Activated T-helper 9 cell treated with anti-CD3 and anti-CD28 coated beads, Interleukin-2, amount 50 U/mL, for 16 hours (primary cell): ENCODE measurements around the gene SUSD3.

Source experiments
- DNase-seq: peaks from one replicate; pipeline ENCODE4 v3.0.0-alpha.2; 2020; ENCODE audit warnings: low read depth

Gene SUSD3

DNA sequence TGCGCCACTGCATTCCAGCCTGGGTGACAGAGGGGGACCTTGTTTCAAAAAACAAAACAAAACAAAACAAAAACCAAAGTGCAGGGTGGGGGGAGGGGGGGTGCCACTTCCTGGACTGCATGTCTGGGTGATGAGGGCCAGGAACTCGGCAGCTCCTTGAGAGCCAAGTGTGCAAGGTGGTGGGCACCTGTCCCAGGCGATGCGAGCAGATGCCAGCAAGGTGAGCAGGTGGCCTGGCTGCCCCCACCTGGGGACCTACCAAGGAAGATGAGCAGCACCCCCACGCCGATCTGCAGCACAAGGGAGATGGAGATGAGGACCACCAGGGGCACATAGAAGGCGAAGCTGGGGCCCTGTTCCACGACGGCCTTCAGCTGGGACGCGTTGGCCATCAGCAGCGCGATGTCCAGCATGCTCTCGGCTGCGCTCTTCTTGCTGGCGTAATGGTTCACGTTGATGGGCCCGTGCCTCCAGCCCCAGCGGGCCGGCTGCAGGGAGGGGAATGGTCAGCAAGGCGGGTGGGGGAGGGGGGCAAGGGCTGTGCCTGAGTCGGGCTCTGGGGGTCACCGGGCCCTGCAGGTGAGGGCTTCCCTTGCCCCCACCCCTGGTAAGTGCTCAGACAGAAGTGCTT, 67.8 kb downstream of the SUSD3 start:
- DNase-seq = no peak

DNA sequence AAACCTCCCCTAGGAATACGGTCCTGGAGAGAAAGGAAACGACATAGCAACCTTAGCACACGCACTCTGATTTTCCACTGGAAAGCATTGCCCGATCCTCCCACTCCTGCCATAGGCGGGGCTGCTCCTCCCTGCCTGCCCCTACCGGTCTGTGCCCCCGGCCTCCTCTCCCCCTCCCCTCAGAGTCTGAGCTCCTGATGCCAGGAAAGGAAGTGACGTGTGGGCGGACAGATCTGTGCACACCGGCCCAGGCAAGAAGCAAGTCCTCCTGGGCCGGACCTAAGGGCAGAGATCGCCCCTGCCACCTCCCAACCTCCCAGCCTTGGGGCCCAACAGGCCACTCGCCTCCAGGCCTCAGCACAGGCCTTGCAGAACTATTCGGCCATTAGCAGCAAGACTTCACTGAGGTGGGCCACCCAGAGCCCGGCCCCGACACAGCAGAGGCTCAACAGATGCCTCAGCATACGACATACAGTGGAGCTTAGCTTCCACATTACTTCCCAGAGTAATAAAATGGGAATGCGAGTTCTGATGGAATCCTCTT, 68.4 kb downstream of the SUSD3 start:
- no peak for DNase-seq

- DNase-seq = no peak
Observed at GRCh38 chr9:93127395-93127911, 69.0 kb downstream of the SUSD3 start.

DNA sequence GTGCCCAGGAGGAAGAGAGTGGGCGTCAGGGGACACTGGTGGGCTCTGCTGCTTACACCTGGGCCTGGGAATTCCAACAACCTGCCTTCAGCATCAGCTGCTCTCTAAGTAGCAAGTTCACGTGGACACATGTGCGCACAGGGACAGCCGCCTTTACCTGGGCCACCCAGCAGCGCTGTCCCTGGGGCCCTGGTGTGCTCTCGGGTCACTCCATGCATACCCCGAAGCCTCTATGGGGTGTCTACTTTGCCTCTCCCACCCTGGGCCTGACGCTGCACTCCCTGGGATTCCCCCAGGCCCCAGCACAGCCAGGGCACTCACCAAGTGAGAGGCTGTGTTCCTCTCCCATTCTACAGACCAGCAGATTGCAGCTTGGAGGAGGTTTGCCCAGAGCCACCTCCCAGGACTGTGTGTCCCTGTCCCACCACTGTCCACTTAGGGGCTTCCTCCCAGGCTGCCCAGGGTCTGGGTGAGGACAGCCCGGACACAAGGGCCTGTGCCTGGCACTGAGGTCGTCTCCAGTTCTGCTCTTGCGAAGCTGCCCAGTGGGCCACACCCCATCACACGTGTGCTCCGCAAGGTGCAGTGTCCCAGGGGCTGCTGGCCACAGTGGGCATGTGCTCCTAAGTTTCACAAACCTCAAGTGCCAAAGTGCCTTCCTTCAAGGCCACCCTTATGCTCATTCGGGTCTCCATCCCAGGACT, 69.7 kb downstream of the SUSD3 start:
- DNase-seq = no peak

- DNase-seq = no peak
Observed at GRCh38 chr9:93128715-93129224, 70.3 kb downstream of the SUSD3 start.

- DNase-seq = no peak
Observed at GRCh38 chr9:93129286-93129685, 70.8 kb downstream of the SUSD3 start.

GRCh38 chr9:93129691-93130500, 71.4 kb downstream of the SUSD3 start:
- DNase-seq = no peak

DNA sequence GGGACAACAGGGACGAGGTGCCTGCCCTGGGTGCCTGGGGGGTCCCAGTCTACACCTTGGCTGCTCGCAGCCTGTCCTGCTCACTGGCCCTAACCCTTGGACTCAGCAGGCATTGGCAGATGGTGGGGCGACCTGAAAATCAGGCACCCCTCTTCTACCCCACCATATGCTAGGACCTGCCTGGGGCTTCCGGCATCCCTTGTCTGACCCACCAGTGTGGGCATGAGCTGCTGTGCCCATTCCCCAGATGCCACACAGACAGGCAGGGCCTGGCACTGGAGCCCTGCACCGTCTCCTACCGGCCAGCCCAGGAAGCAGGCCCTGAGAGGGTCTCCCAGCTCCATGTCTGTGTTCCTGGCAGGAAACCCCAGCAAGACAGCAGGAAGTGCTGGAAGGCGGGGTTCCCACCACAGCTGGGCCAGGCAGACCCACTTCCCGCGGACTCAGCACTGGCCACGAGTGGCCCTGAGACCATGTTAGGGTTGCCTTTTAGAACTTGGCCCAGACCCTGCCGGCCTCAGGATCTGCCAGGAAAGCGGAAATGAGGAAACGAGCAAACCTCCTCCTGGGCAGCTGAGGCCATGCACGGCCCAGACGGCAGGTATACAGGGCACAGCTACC, 72.5 kb downstream of the SUSD3 start:
- DNase-seq = no peak

DNA sequence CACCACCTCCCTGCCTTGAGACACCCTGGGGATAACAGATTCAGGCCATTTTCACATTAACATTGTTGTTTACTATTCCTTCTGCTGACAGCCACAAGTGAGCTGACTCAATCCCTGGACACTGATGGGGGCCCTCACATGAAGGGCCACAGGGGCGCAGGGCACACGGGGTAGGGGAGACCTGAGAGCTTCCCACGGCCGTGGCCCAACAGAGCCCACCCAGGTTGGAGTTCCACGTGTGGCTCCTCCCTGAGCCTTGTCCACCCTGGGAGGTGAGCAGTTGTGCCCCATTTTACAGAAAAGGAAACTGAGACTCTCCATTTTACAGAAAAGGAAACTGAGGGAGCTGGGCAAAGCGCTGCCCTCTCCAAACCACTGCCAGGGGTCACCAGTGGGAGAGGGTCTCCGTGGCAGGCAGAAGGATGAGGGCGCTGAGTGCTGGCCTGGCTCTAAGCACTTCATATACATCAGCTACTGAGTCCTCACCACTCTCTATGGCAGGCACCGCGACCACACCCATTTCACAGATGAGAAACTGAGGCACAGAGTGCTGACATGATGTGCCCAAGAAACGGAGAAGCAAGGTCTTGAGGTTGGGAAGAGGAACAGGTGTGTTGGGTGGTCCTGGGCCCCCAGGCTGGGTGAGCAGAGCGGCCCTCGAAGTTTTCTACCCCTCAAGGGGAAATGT, 73.2 kb downstream of the SUSD3 start:
- no peak for DNase-seq

DNA sequence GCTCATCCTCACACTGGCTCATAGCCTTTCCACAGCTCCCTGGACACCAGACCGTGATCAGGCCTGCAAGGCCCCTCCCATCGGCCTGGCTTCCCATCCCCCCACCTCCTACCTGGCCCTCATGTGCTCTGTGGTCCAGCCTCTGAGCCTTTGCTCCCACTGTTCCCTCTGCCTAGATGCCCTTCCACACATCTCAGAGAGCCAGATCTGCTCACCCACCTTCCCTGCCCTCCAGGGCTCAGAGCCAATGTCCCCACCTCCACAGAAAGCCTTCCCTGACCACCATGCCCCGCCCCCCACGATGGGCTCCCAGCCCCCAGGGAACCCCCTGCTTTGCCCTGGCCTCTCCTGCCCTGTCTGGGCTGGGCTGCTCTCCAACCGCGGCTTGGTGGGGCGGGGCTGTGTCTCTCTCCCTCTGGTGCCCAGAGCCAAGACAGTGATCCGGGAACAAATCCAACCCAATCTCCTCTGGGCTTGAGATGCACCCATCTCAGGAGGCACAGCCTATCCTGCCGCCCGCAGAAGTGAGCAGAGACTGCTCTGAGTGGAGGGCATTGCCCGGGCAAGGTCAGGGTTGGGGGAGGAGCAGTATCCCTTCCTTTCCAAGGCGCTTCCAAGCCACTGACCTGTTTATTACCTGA, 73.9 kb downstream of the SUSD3 start:
- DNase-seq = no peak

- DNase-seq = no peak
Observed at GRCh38 chr9:93132946-93133680, 74.6 kb downstream of the SUSD3 start.

GRCh38 chr9:93133681-93134014, 75.1 kb downstream of the SUSD3 start:
- DNase-seq = peak; percentile 42

DNA sequence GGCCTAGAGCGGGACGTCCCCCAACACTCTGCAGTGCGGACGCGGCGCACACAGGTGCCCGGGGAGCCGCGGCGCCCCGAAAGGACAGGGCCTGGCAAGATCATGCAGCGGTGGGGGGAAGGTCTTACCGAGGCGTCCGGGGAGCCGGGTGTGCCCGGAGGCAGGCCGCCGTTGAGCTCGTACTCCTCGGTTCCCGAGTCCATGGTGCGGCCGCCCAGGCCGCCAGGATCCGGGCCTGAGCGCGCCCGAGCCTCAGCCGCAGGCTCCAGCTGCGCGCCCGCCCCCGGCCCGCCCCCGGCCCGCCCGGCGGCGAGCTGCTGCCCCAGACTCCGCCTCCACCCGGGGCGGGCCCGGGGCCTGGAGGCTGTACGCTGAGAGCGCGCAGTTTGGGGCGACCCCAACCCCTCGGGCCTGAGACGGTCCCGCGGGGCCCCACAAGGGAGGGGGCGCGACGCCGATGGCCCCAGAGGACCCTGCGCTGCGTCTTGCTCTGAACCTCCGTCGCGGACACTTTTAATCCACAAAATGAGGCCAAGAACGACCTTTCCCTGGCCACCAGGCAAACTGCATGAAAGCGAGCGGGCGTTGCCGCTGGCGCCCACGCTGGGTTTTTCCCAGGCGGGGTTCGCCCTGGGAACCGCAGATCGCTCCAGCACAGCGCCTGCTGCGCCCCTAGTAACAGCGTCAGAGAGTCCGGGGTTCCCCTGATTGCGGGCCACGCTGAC, 75.7 kb downstream of the SUSD3 start, which contains the start of gene NINJ1:
Gene NINJ1, minus strand, starts transcription at position 237 of the 725 bp plus-strand sequence. Its CDS starts 34 bp downstream, at position 203.
- DNase-seq = peak; percentile 88
